PC-3 (cell line): ENCODE results near the gene AGRN.

Experiments used
- CTCF ChIP-seq: fragments of 300-600 bp; sonication (generic); conservative IDR thresholded peaks from 2 replicates; pipeline ENCODE4 v1.5.1; 2017; ENCODE audit warnings: antibody characterized with exemption, low read depth, mild to moderate bottlenecking, low read length
- EZH2 ChIP-seq: fragments of 300-600 bp; sonication (generic); IDR thresholded peaks from one replicate; pipeline ENCODE4 v1.6.1; 2017; ENCODE audit warnings: antibody characterized with exemption, mild to moderate bottlenecking, low read length; ENCODE audit not compliant: unreplicated experiment

- TF ChIP-seq EZH2, result no peak
- TF ChIP-seq CTCF, result no peak
Observed at GRCh38 chr1:985126-985525, 34.8 kb upstream of the AGRN start.
